ENCODE data around the gene MRTFB. TPM values are rescaled to one million over a fixed set of nuclear protein-coding genes. Genes with fewer than 3 reads are reported as not detected.

MRTFB gene
- polyA plus RNA-seq, 4 donors: 3.1 to 20.2 (median 9.4) TPM

GRCh38 chr16:14289692-14290340, 218.7 kb downstream of the MRTFB start:
- 43 to 52% (median 51%) methylated on average over 9 of the region's 9 CpGs for WGBS, 3 donors
- H3K4me1 ChIP-seq (ENCODE audit: control insufficient read depth in 3 of 3, insufficient read depth in 2 of 3, low read depth in 1 of 3, low read length in 2 of 3): no peaks in the 10 kb centered on the region
- no peak overlapping the region for H3K27ac ChIP-seq (ENCODE audit: low read depth in 1 of 3, low read length in 2 of 3)
- H3K4me3 ChIP-seq (ENCODE audit: low read depth in 1 of 3, low read length in 3 of 3): no peak overlapping the region
- no peaks in the 10 kb centered on the region for H3K27me3 ChIP-seq (ENCODE audit: control insufficient read depth in 3 of 3, insufficient read depth in 3 of 3, low read length in 3 of 3)
- H3K9me3 ChIP-seq (ENCODE audit: control insufficient read depth in 2 of 2, insufficient read depth in 1 of 2, low read depth in 1 of 2, low read length in 1 of 2): peaks cover 0 to 13% of the 10 kb centered on the region in 2 donors
- peak; percentile 24 to 31 for DNase-seq
- H3K36me3 ChIP-seq (ENCODE audit: control insufficient read depth in 3 of 3, insufficient read depth in 2 of 3, low read depth in 1 of 3, low read length in 3 of 3): no peaks in the 10 kb centered on the region
- no peak for FAIRE-seq

- Histone ChIP-seq H3K36me3 (ENCODE audit: control insufficient read depth in 3 of 3, insufficient read depth in 2 of 3, low read depth in 1 of 3, low read length in 3 of 3) (no peaks in the 10 kb centered on the region), H3K9me3 (ENCODE audit: control insufficient read depth in 2 of 2, insufficient read depth in 1 of 2, low read depth in 1 of 2, low read length in 1 of 2) (peaks cover 0 to 13% of the 10 kb centered on the region in 2 donors), H3K4me3 (ENCODE audit: low read depth in 1 of 3, low read length in 3 of 3) (no peak overlapping the region), H3K27ac (ENCODE audit: low read depth in 1 of 3, low read length in 2 of 3) (no peak overlapping the region), H3K27me3 (ENCODE audit: control insufficient read depth in 3 of 3, insufficient read depth in 3 of 3, low read length in 3 of 3) (no peaks in the 10 kb centered on the region), H3K4me1 (ENCODE audit: control insufficient read depth in 3 of 3, insufficient read depth in 2 of 3, low read depth in 1 of 3, low read length in 2 of 3) (no peaks in the 10 kb centered on the region)
- FAIRE-seq (no peak), DNase-seq (no peak)
- 71 to 85% (median 83%) methylated on average over 8 of the region's 8 CpGs for WGBS, 3 donors
Measured at GRCh38 chr16:14291286-14291685, 220.2 kb downstream of the MRTFB start.

GRCh38 chr16:14292051-14292825, 221.1 kb downstream of the MRTFB start:
- no peaks in the 10 kb centered on the region for H3K27me3 ChIP-seq (ENCODE audit: control insufficient read depth in 3 of 3, insufficient read depth in 3 of 3, low read length in 3 of 3)
- FAIRE-seq: no peak
- H3K4me3 ChIP-seq (ENCODE audit: low read depth in 1 of 3, low read length in 3 of 3): no peak overlapping the region
- peaks cover 0 to 13% of the 10 kb centered on the region in 2 donors for H3K9me3 ChIP-seq (ENCODE audit: control insufficient read depth in 2 of 2, insufficient read depth in 1 of 2, low read depth in 1 of 2, low read length in 1 of 2)
- 84 to 91% (median 90%) methylated on average over 10 of the region's 10 CpGs for WGBS, 3 donors
- no peak for DNase-seq
- no peaks in the 10 kb centered on the region for H3K4me1 ChIP-seq (ENCODE audit: control insufficient read depth in 3 of 3, insufficient read depth in 2 of 3, low read depth in 1 of 3, low read length in 2 of 3)
- no peak overlapping the region for H3K27ac ChIP-seq (ENCODE audit: low read depth in 1 of 3, low read length in 2 of 3)
- H3K36me3 ChIP-seq (ENCODE audit: control insufficient read depth in 3 of 3, insufficient read depth in 2 of 3, low read depth in 1 of 3, low read length in 3 of 3): no peaks in the 10 kb centered on the region

- FAIRE-seq (no peak), DNase-seq (no peak)
- H3K27ac ChIP-seq (ENCODE audit: low read depth in 1 of 3, low read length in 2 of 3): no peak overlapping the region
- WGBS, 3 donors: 88 to 97% (median 90%) methylated on average over 3 of the region's 3 CpGs
- no peaks in the 10 kb centered on the region for H3K36me3 ChIP-seq (ENCODE audit: control insufficient read depth in 3 of 3, insufficient read depth in 2 of 3, low read depth in 1 of 3, low read length in 3 of 3)
- H3K4me1 ChIP-seq (ENCODE audit: control insufficient read depth in 3 of 3, insufficient read depth in 2 of 3, low read depth in 1 of 3, low read length in 2 of 3): peaks cover 2 to 6% (median 3%) of the 10 kb centered on the region in 3 donors
- no peak overlapping the region for H3K4me3 ChIP-seq (ENCODE audit: low read depth in 1 of 3, low read length in 3 of 3)
- H3K27me3 ChIP-seq (ENCODE audit: control insufficient read depth in 3 of 3, insufficient read depth in 3 of 3, low read length in 3 of 3): peaks cover 0 to 6% (median 0%) of the 10 kb centered on the region in 3 donors
- H3K9me3 ChIP-seq (ENCODE audit: control insufficient read depth in 2 of 2, insufficient read depth in 1 of 2, low read depth in 1 of 2, low read length in 1 of 2): no peaks in the 10 kb centered on the region
Measured at GRCh38 chr16:14296663-14297062, 225.5 kb downstream of the MRTFB start.

- Histone ChIP-seq H3K36me3 (ENCODE audit: control insufficient read depth in 3 of 3, insufficient read depth in 2 of 3, low read depth in 1 of 3, low read length in 3 of 3) (no peaks in the 10 kb centered on the region), H3K27ac (ENCODE audit: low read depth in 1 of 3, low read length in 2 of 3) (no peak overlapping the region), H3K9me3 (ENCODE audit: control insufficient read depth in 2 of 2, insufficient read depth in 1 of 2, low read depth in 1 of 2, low read length in 1 of 2) (no peaks in the 10 kb centered on the region), H3K27me3 (ENCODE audit: control insufficient read depth in 3 of 3, insufficient read depth in 3 of 3, low read length in 3 of 3) (peaks cover 0 to 21% (median 3%) of the 10 kb centered on the region in 3 donors), H3K4me3 (ENCODE audit: low read depth in 1 of 3, low read length in 3 of 3) (no peak overlapping the region), H3K4me1 (ENCODE audit: control insufficient read depth in 3 of 3, insufficient read depth in 2 of 3, low read depth in 1 of 3, low read length in 2 of 3) (peaks cover 2 to 7% (median 3%) of the 10 kb centered on the region in 3 donors)
- WGBS, 3 donors: 93 to 95% (median 93%) methylated on average over 20 to 24 of the region's 24 CpGs
- FAIRE-seq (no peak), DNase-seq (no peak)
Measured at GRCh38 chr16:14298374-14299122, 227.4 kb downstream of the MRTFB start.

- FAIRE-seq (no peak), DNase-seq (peak; percentile 48)
- Histone ChIP-seq H3K36me3 (ENCODE audit: control insufficient read depth in 3 of 3, insufficient read depth in 2 of 3, low read depth in 1 of 3, low read length in 3 of 3) (no peaks in the 10 kb centered on the region), H3K27me3 (ENCODE audit: control insufficient read depth in 3 of 3, insufficient read depth in 3 of 3, low read length in 3 of 3) (peaks cover 2 to 30% (median 3%) of the 10 kb centered on the region in 3 donors), H3K4me3 (ENCODE audit: low read depth in 1 of 3, low read length in 3 of 3) (peak overlapping the region in 1 of 3 donors; percentile 45), H3K27ac (ENCODE audit: low read depth in 1 of 3, low read length in 2 of 3) (no peak overlapping the region), H3K9me3 (ENCODE audit: control insufficient read depth in 2 of 2, insufficient read depth in 1 of 2, low read depth in 1 of 2, low read length in 1 of 2) (no peaks in the 10 kb centered on the region), H3K4me1 (ENCODE audit: control insufficient read depth in 3 of 3, insufficient read depth in 2 of 3, low read depth in 1 of 3, low read length in 2 of 3) (peaks cover 2 to 7% (median 3%) of the 10 kb centered on the region in 3 donors)
- 19 to 28% (median 20%) methylated on average over 12 of the region's 12 CpGs for WGBS, 3 donors
Measured at GRCh38 chr16:14300705-14301168, 229.6 kb downstream of the MRTFB start.

GRCh38 chr16:14301169-14302030, 230.3 kb downstream of the MRTFB start:
- peak in 1 of 2 donors; percentile 22 for DNase-seq
- no peak for FAIRE-seq
- Histone ChIP-seq H3K36me3 (ENCODE audit: control insufficient read depth in 3 of 3, insufficient read depth in 2 of 3, low read depth in 1 of 3, low read length in 3 of 3) (no peaks in the 10 kb centered on the region), H3K27ac (ENCODE audit: low read depth in 1 of 3, low read length in 2 of 3) (peak overlapping the region in 1 of 3 donors; percentile 17), H3K27me3 (ENCODE audit: control insufficient read depth in 3 of 3, insufficient read depth in 3 of 3, low read length in 3 of 3) (peaks cover 2 to 30% (median 3%) of the 10 kb centered on the region in 3 donors), H3K4me1 (ENCODE audit: control insufficient read depth in 3 of 3, insufficient read depth in 2 of 3, low read depth in 1 of 3, low read length in 2 of 3) (peaks cover 2 to 7% (median 3%) of the 10 kb centered on the region in 3 donors), H3K9me3 (ENCODE audit: control insufficient read depth in 2 of 2, insufficient read depth in 1 of 2, low read depth in 1 of 2, low read length in 1 of 2) (no peaks in the 10 kb centered on the region), H3K4me3 (ENCODE audit: low read depth in 1 of 3, low read length in 3 of 3) (peak overlapping the region in 2 of 3 donors; percentile 45 to 55)
- WGBS, 3 donors: 1 to 4% (median 3%) methylated on average over 27 to 34 of the region's 34 CpGs
